Testis (tissue), 3 donors: ENCODE measurements around the gene BPIFA2. TPM values are rescaled to one million over a fixed set of nuclear protein-coding genes. Genes with fewer than 3 reads are reported as not detected.

Experiments
- DNase-seq: peaks from one replicate; pipeline ENCODE4 v3.0.0-alpha.2; 2019
- H3K27ac ChIP-seq, 2 donors: fragments of 200-600 bp; sonication (generic); one replicate each; pipeline ENCODE4 v1.5.1; 2019
- H3K27me3 ChIP-seq: fragments of 200-600 bp; sonication (generic); one replicate; pipeline ENCODE4 v1.5.1; 2019
- H3K36me3 ChIP-seq: fragments of 200-600 bp; sonication (generic); one replicate; pipeline ENCODE4 v1.5.1; 2017; ENCODE audit warnings: low read depth; ENCODE audit errors: missing control alignments
- H3K4me1 ChIP-seq: fragments of 200-600 bp; sonication (generic); one replicate; pipeline ENCODE4 v1.5.1; 2019
- H3K4me3 ChIP-seq, 2 donors: fragments of 200-600 bp; sonication (generic); one replicate each; pipeline ENCODE4 v1.5.1; 2017 to 2019
- H3K9me3 ChIP-seq: fragments of 200-600 bp; sonication (generic); one replicate; pipeline ENCODE4 v1.5.1; 2017
- CTCF ChIP-seq, 3 experiments: fragments of 450-650 bp in 2 of 3; fragments of 200-600 bp in 1 of 3; sonication (generic) in 1 of 3; IDR thresholded peaks; one replicate each; pipeline ENCODE4 v1.5.1; 2016 to 2019; ENCODE audit warnings: antibody characterized with exemption in 3 of 3, mild to moderate bottlenecking in 2 of 3, moderate library complexity in 1 of 3
- POLR2A ChIP-seq: fragments of 450-650 bp; IDR thresholded peaks from one replicate; pipeline ENCODE4 v1.6.1; 2017; ENCODE audit warnings: antibody characterized with exemption, mild to moderate bottlenecking, moderate library complexity
- WGBS, 2 donors: methylation state at CpG; one replicate each; pipeline ENCODE4 v1.1.5; 2018; 5-methylcytosine and 5-hydroxymethylcytosine counted together
- intact Hi-C: fragments of 100-400 bp; cut with DNase I; formaldehyde crosslinking; loops from one replicate; pipeline ENCODE4 v1.15.1; 2023; ENCODE audit warnings: low total_unique reads
- polyA plus RNA-seq: library from polyadenylated mRNA; stranded (reverse); fragments of 350-450 nt; fragmentation: Illumina TruSeq; extraction: RNeasy Lipid Tissue Mini Kit (QIAGEN cat#74804); gene quantifications from one replicate; pipeline ENCODE4 v1.2.3, GENCODE V29; 2014; ENCODE audit warnings: low read depth, low replicate concordance; ENCODE audit not compliant: insufficient read depth
- total RNA-seq, 2 donors: library from RNA; depleted of rRNA; stranded (reverse); fragments of >200 nt; gene quantifications; one replicate each; pipeline ENCODE4 v1.2.3, GENCODE V29; 2016

BPIFA2 gene
- total and polyA plus RNA-seq, 3 donors from 2014 or later: 1.3 to 1.4 TPM; not detected in 1

- TF ChIP-seq POLR2A (no peak), CTCF (IDR thresholded peaks at IDR 0.05) (no peak)
- intact Hi-C loops: no loop called here
- H3K4me1 ChIP-seq: no peaks in the 10 kb centered on the region
- no peaks in the 10 kb centered on the region for H3K36me3 ChIP-seq
- H3K27ac ChIP-seq: no peak overlapping the region
- 40 to 82% methylated on average over 1 to 5 of the region's 5 CpGs for WGBS, 2 donors
- H3K4me3 ChIP-seq: no peak overlapping the region
- DNase-seq: no peak
- no peaks in the 10 kb centered on the region for H3K27me3 ChIP-seq
- H3K9me3 ChIP-seq: no peaks in the 10 kb centered on the region
Observed at GRCh38 chr20:33131949-33132473, 35.9 kb upstream of the BPIFA2 start.

GRCh38 chr20:33132513-33133372 lies 35.2 kb upstream of the BPIFA2 start:
- H3K27me3 ChIP-seq: no peaks in the 10 kb centered on the region
- TF ChIP-seq POLR2A: no peak
- no peak for TF ChIP-seq CTCF (IDR thresholded peaks at IDR 0.05)
- H3K9me3 ChIP-seq: no peaks in the 10 kb centered on the region
- intact Hi-C loops: no loop called here
- no peaks in the 10 kb centered on the region for H3K4me1 ChIP-seq
- DNase-seq: no peak
- no peaks in the 10 kb centered on the region for H3K36me3 ChIP-seq
- 45 to 55% methylated on average over 7 to 14 of the region's 14 CpGs for WGBS, 2 donors
- no peak overlapping the region for H3K4me3 ChIP-seq
- no peak overlapping the region for H3K27ac ChIP-seq

GRCh38 chr20:33133373-33133941 lies 34.5 kb upstream of the BPIFA2 start:
- intact Hi-C loops: no loop called here
- DNase-seq: no peak

GRCh38 chr20:33137195-33137594 lies 30.8 kb upstream of the BPIFA2 start:
- no peaks in the 10 kb centered on the region for H3K36me3 ChIP-seq
- H3K27me3 ChIP-seq: no peaks in the 10 kb centered on the region
- 84 to 95% methylated on average over 3 of the region's 3 CpGs for WGBS, 2 donors
- intact Hi-C loops: no loop called here
- H3K4me3 ChIP-seq: no peak overlapping the region
- H3K4me1 ChIP-seq: no peaks in the 10 kb centered on the region
- H3K9me3 ChIP-seq: no peaks in the 10 kb centered on the region
- H3K27ac ChIP-seq: no peak overlapping the region
- TF ChIP-seq CTCF (IDR thresholded peaks at IDR 0.05): no peak
- TF ChIP-seq POLR2A: no peak
- DNase-seq: no peak

More at GRCh38 chr20:33133373-33133941, 34.5 kb upstream of the BPIFA2 start:
- H3K4me1 ChIP-seq: no peaks in the 10 kb centered on the region
- no peaks in the 10 kb centered on the region for H3K36me3 ChIP-seq
- H3K9me3 ChIP-seq: no peaks in the 10 kb centered on the region
- TF ChIP-seq CTCF (IDR thresholded peaks at IDR 0.05) (no peak), POLR2A (no peak)
- no peak overlapping the region for H3K4me3 ChIP-seq
- WGBS, 2 donors: 92% methylated on average over 8 to 11 of the region's 11 CpGs
- H3K27me3 ChIP-seq: no peaks in the 10 kb centered on the region
- no peak overlapping the region for H3K27ac ChIP-seq
